SK-N-SH (cell line): Measurements from ENCODE around the gene IER3IP1. TPM values are rescaled to one million over a fixed set of nuclear protein-coding genes. Genes with fewer than 3 reads are reported as not detected.
A peak's percentile ranks its signal among the peaks of the same experiment; 100 is the strongest.

Experiments
- CTCF ChIA-PET: fragments of 300-600, 350-600 bp; formaldehyde crosslinking; extraction: SDS; loops from one replicate; lab custom pipeline; 2021; lab: Yijun Ruan, JAX
- POLR2A ChIA-PET: fragments of 350-600 bp; sonication (Branson Sonifier 250); formaldehyde crosslinking; extraction: SDS; loops from one replicate; lab custom pipeline; 2020; ENCODE audit warnings: antibody characterized with exemption, inconsistent platforms; lab: Yijun Ruan, JAX
- DNase-seq: peaks from one replicate; pipeline ENCODE4 v3.0.0; 2012
- H2AFZ ChIP-seq: fragments of 200-600 bp; sonication (generic); 2 replicates; pipeline ENCODE4 v1.8.1; 2016; ENCODE audit warnings: antibody characterized with exemption, mild to moderate bottlenecking, low read depth
- H3F3A ChIP-seq: fragments of 200-600 bp; sonication (generic); replicated peaks from 2 replicates; pipeline ENCODE3; 2016; ENCODE audit warnings: antibody characterized with exemption, mild to moderate bottlenecking; ENCODE audit not compliant: insufficient read depth
- H3K27ac ChIP-seq, 2 experiments: fragments of 200-500 bp in 1 of 2; fragments of 200-600 bp in 1 of 2; sonication (Bioruptor generic) in 1 of 2; sonication (generic), shearing (Covaris generic) in 1 of 2; 2 replicates each; pipeline versions ENCODE4 v1.5.1 to v1.6.1; 2014 to 2016; ENCODE audit warnings: low read depth in 2 of 2, inconsistent platforms in 1 of 2, low read length in 1 of 2, mild to moderate bottlenecking in 1 of 2, mixed read lengths in 1 of 2
- H3K27me3 ChIP-seq: fragments of 200-600 bp; sonication (generic), shearing (Covaris generic); 2 replicates; pipeline ENCODE4 v1.6.1; 2016; ENCODE audit warnings: mixed run types; ENCODE audit not compliant: insufficient read depth
- H3K36me3 ChIP-seq, 2 experiments: fragments of 200-500 bp in 1 of 2; fragments of 200-600 bp in 1 of 2; sonication (Bioruptor generic) in 1 of 2; sonication (generic) in 1 of 2; replicated peaks in 1 of 2; 2 replicates each; pipeline versions ENCODE3 to v1.5.1; 2014 to 2016; ENCODE audit warnings: low read length in 1 of 2, mild to moderate bottlenecking in 1 of 2; ENCODE audit not compliant: insufficient read depth in 2 of 2, control insufficient read depth in 1 of 2
- H3K4me1 ChIP-seq, 2 experiments: fragments of 200-500 bp in 1 of 2; fragments of 200-600 bp in 1 of 2; sonication (Bioruptor generic) in 1 of 2; sonication (generic), shearing (Covaris generic) in 1 of 2; 2 replicates each; pipeline versions ENCODE4 v1.5.1 to v1.6.1; 2014 to 2016; ENCODE audit warnings: low read depth in 1 of 2, low read length in 1 of 2, mixed run types in 1 of 2; ENCODE audit not compliant: insufficient read depth in 2 of 2, control insufficient read depth in 1 of 2
- H3K4me2 ChIP-seq: fragments of 200-600 bp; sonication (generic), shearing (Covaris generic); 2 replicates; pipeline ENCODE4 v1.6.1; 2017; ENCODE audit warnings: mixed run types
- H3K4me3 ChIP-seq, 2 experiments: fragments of 200-500 bp in 1 of 2; fragments of 200-600 bp in 1 of 2; sonication (Bioruptor generic) in 1 of 2; sonication (generic), shearing (Covaris generic) in 1 of 2; 2 replicates each; pipeline versions ENCODE4 v1.5.1 to v1.8.1; 2014 to 2016; ENCODE audit warnings: low read depth in 2 of 2, inconsistent platforms in 1 of 2, low read length in 1 of 2, mild to moderate bottlenecking in 1 of 2, mixed read lengths in 1 of 2, moderate library complexity in 1 of 2
- H3K79me2 ChIP-seq: fragments of 200-600 bp; sonication (generic); 2 replicates; pipeline ENCODE4 v1.8.1; 2017; ENCODE audit warnings: mild to moderate bottlenecking; ENCODE audit not compliant: insufficient read depth
- H3K9ac ChIP-seq: fragments of 200-600 bp; sonication (generic); 2 replicates; pipeline ENCODE4 v1.6.1; 2017; ENCODE audit warnings: mixed run types
- H3K9me2 ChIP-seq: fragments of 200-600 bp; sonication (generic); 2 replicates; pipeline ENCODE4 v1.6.1; 2017; ENCODE audit warnings: mixed run types
- H3K9me3 ChIP-seq: fragments of 200-600 bp; sonication (generic); 2 replicates; pipeline ENCODE4 v1.6.1; 2017; ENCODE audit warnings: mixed run types, mild to moderate bottlenecking, moderate library complexity
- H4K20me1 ChIP-seq: fragments of 200-600 bp; sonication (generic); 2 replicates; pipeline ENCODE4 v1.6.1; 2017; ENCODE audit warnings: mild to moderate bottlenecking, mixed run types; ENCODE audit not compliant: insufficient read depth
- CHD2 ChIP-seq: fragments of 150-350 bp; IDR thresholded peaks from 2 replicates; pipeline ENCODE4 v1.6.1; 2018; ENCODE audit warnings: low read length; ENCODE audit not compliant: partially characterized antibody
- CTCF ChIP-seq: fragments of 200-600 bp; sonication (generic); IDR thresholded peaks from 2 replicates; pipeline ENCODE4 v1.6.1; 2017; ENCODE audit warnings: antibody characterized with exemption, mild to moderate bottlenecking, moderate library complexity
- ELF1 ChIP-seq: IDR thresholded peaks from 2 replicates; pipeline ENCODE4 v1.4.0; 2012
- EP300 ChIP-seq, 2 experiments: IDR thresholded peaks; 2 replicates each; pipeline versions ENCODE4 v1.4.0 to v1.6.1; 2012; ENCODE audit warnings: borderline replicate concordance in 1 of 2, low read depth in 1 of 2, low read length in 1 of 2
- EZH2phosphoT487 ChIP-seq: fragments of 200-600 bp; sonication (generic); IDR thresholded peaks from 2 replicates; pipeline ENCODE4 v1.6.1; 2017; ENCODE audit warnings: low read depth, mixed run types, mild to moderate bottlenecking, antibody characterized with exemption, moderate library complexity, borderline replicate concordance
- FOSL2 ChIP-seq: IDR thresholded peaks from 2 replicates; pipeline ENCODE4 v1.4.0; 2012; ENCODE audit warnings: low read depth, mild to moderate bottlenecking, moderate library complexity, borderline replicate concordance
- JUND ChIP-seq: IDR thresholded peaks from 2 replicates; pipeline ENCODE4 v1.4.0; 2012
- MAX ChIP-seq: IDR thresholded peaks from 2 replicates; pipeline ENCODE4 v1.4.0; 2012; ENCODE audit warnings: low read depth
- MEF2A ChIP-seq: IDR thresholded peaks from 2 replicates; pipeline ENCODE4 v1.4.0; 2012; ENCODE audit warnings: low read depth, borderline replicate concordance
- POLR2AphosphoS5 ChIP-seq: IDR thresholded peaks from 2 replicates; pipeline ENCODE4 v1.6.1; 2012; ENCODE audit warnings: low read depth, low read length
- RFX5 ChIP-seq: IDR thresholded peaks from 2 replicates; pipeline ENCODE4 v1.6.1; 2012; ENCODE audit warnings: mild to moderate bottlenecking, improper control_type of control experiment, low read length
- RXRA ChIP-seq: IDR thresholded peaks from 2 replicates; pipeline ENCODE4 v1.4.0; 2012; ENCODE audit warnings: low read depth, mild to moderate bottlenecking, borderline replicate concordance
- TCF12 ChIP-seq: IDR thresholded peaks from 2 replicates; pipeline ENCODE4 v1.4.0; 2012
- ZBTB33 ChIP-seq: IDR thresholded peaks from 2 replicates; pipeline ENCODE4 v1.4.0; 2012; ENCODE audit warnings: low read depth, borderline replicate concordance
- WGBS: methylation state at CpG from one replicate; pipeline ENCODE4 v1.1.6; 2017; ENCODE audit warnings: low lambda C conversion rate; 5-methylcytosine and 5-hydroxymethylcytosine counted together
- polyA plus RNA-seq, 3 experiments: library from polyadenylated mRNA; depleted of rRNA; stranded (reverse); fragments of >200 nt; gene quantifications; 2 replicates each; pipeline ENCODE4 v1.2.3, GENCODE V29; 2012
- TF ChIP-seq, protein P1 (sequence below): IDR thresholded peaks from 2 replicates; pipeline ENCODE4; 2012
- TF ChIP-seq, protein P2 (sequence below): IDR thresholded peaks from 2 replicates; pipeline ENCODE4 v1.4.0; 2012; ENCODE audit warnings: low read depth, borderline replicate concordance

Gene IER3IP1
- polyA plus RNA-seq, 1 of the 3 experiments (the other 2 are of a cell fraction) = 13.7 TPM

GRCh38 chr18:47150824-47151366 lies 25.3 kb downstream of the IER3IP1 start:
- peak overlapping the region; percentile 85 to 93 for H3K4me3 ChIP-seq
- DNase-seq = peak; percentile 38
- peak overlapping the region; percentile 96 for H3K4me2 ChIP-seq
- peaks cover 4% of the 10 kb centered on the region for H3F3A ChIP-seq
- no peaks in the 10 kb centered on the region for H3K27me3 ChIP-seq
- peaks cover 0 to 18% of the 10 kb centered on the region in 2 experiments; a peak in 2 of 4 replicates for H3K4me1 ChIP-seq
- peak overlapping the region; percentile 86 for H3K9ac ChIP-seq
- H3K9me3 ChIP-seq = no peaks in the 10 kb centered on the region
- peaks cover 30 to 34% of the 10 kb centered on the region in 2 experiments for H3K36me3 ChIP-seq
- POLR2A ChIA-PET = interaction anchor here (1.0 to 2.3 kb wide), 9 partner anchors 14 to 87 kb away, joined by 3 to 10 read pairs (median 4); partner anchors contain the start of gene IER3IP1
- peak overlapping the region; percentile 97 for H2AFZ ChIP-seq
- H4K20me1 ChIP-seq = no peaks in the 10 kb centered on the region
- H3K9me2 ChIP-seq = no peaks in the 10 kb centered on the region
- WGBS = 2% methylated on average over 13 of the region's 13 CpGs
- H3K27ac ChIP-seq = peak overlapping the region; percentile 91 to 98
- H3K79me2 ChIP-seq = peaks cover 41% of the 10 kb centered on the region
- CTCF ChIA-PET = interaction anchor here (0.6 to 2.3 kb wide), 9 partner anchors 11 to 977 kb away, joined by 3 to 15 read pairs (median 3); a partner anchor contains a TSS
- TF ChIP-seq EZH2phosphoT487 (no peak), RXRA (no peak), EP300 (IDR thresholded peaks at IDR 0.05; ENCODE audit: borderline replicate concordance in 1 of 2, low read depth in 1 of 2, low read length in 1 of 2) (no peak), CTCF (no peak), JUND (no peak), POLR2AphosphoS5 (no peak), CHD2 (no peak), MEF2A (no peak), TCF12 (no peak), MAX (no peak), FOSL2 (no peak), ZBTB33 (no peak), RFX5 (no peak), ELF1 (no peak)
- TF ChIP-seq, protein P1, sequence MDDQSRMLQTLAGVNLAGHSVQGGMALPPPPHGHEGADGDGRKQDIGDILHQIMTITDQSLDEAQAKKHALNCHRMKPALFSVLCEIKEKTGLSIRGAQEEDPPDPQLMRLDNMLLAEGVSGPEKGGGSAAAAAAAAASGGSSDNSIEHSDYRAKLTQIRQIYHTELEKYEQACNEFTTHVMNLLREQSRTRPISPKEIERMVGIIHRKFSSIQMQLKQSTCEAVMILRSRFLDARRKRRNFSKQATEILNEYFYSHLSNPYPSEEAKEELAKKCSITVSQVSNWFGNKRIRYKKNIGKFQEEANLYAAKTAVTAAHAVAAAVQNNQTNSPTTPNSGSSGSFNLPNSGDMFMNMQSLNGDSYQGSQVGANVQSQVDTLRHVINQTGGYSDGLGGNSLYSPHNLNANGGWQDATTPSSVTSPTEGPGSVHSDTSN = no peak
- TF ChIP-seq, protein P2, sequence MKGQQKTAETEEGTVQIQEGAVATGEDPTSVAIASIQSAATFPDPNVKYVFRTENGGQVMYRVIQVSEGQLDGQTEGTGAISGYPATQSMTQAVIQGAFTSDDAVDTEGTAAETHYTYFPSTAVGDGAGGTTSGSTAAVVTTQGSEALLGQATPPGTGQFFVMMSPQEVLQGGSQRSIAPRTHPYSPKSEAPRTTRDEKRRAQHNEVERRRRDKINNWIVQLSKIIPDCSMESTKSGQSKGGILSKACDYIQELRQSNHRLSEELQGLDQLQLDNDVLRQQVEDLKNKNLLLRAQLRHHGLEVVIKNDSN = no peak
